Spleen (tissue), 7 donors: ENCODE data around the gene TNFRSF12A.

Experiments
- CTCF ChIP-seq, 11 experiments: fragments of 200-600 bp in 7 of 11; fragments of 450-650 bp in 4 of 11; sonication (generic) in 4 of 11; IDR thresholded peaks in 8 of 11; conservative IDR thresholded peaks in 3 of 11; 1 replicate in 7 of 11; 2 replicates in 4 of 11; pipeline versions ENCODE4 v1.4.0 to v1.8.0; 2016 to 2021; ENCODE audit warnings: antibody characterized with exemption in 11 of 11, inconsistent platforms in 4 of 11, mild to moderate bottlenecking in 1 of 11
- POLR2A ChIP-seq, 3 donors: fragments of 450-650 bp; IDR thresholded peaks; one replicate each; pipeline ENCODE4 v1.5.1; 2017; ENCODE audit warnings: antibody characterized with exemption in 3 of 3, mild to moderate bottlenecking in 1 of 3
- donor health status: DM: no; HTN: no; CAD: no; lungs with moderate emphysema.
- donor health status: DM: no; HTN: no; CAD: no.
- donor health status: DM: no; HTN: no; CAD: no.

GRCh38 chr16:2996298-2996697, 23.9 kb upstream of the TNFRSF12A start:
- TF ChIP-seq POLR2A (IDR thresholded peaks at IDR 0.05) (no peak), CTCF (IDR thresholded peaks at IDR 0.05 in 8 of 11, conservative IDR thresholded peaks at IDR 0.05 in 3 of 11) (no peak)
